GM18505 (cell line): ENCODE results near the gene CEP112.
"Not testable (repeated sequence)": the region's sequence is repeated elsewhere in the genome, so short reads cannot be mapped to it uniquely, and the experiment has no call there.

Source experiments
- ATAC-seq: cut with Tn5 transposase; IDR thresholded peaks from one replicate; pipeline ENCODE4 v1.9.1; 2021; ENCODE audit not compliant: unreplicated experiment
- POLR2A ChIP-seq: IDR thresholded peaks from 4 replicates; pipeline ENCODE4 v1.6.1; 2011; ENCODE audit warnings: borderline replicate concordance; ENCODE audit not compliant: insufficient read depth, insufficient read length; ENCODE audit errors: extremely low read depth

CEP112 gene

GRCh38 chr17:65786479-65786878 is 405.5 kb downstream of the CEP112 start:
- no peak for ATAC-seq
- no peak for TF ChIP-seq POLR2A

- TF ChIP-seq POLR2A: no peak
- ATAC-seq: no peak
These were observed 406.8 kb downstream of the CEP112 start for GRCh38 chr17:65785109-65785508.

GRCh38 chr17:65783845-65784334 is 408.0 kb downstream of the CEP112 start:
- TF ChIP-seq POLR2A: no peak
- ATAC-seq: no peak

GRCh38 chr17:65782104-65782706 is 409.7 kb downstream of the CEP112 start:
- not testable (repeated sequence) for ATAC-seq

- ATAC-seq: no peak
- TF ChIP-seq POLR2A: no peak
These were observed 411.8 kb downstream of the CEP112 start for GRCh38 chr17:65780111-65780510.

- ATAC-seq: no peak
- TF ChIP-seq POLR2A: no peak
These were observed 415.0 kb downstream of the CEP112 start for GRCh38 chr17:65776890-65777289.

GRCh38 chr17:65774787-65775186 is 417.1 kb downstream of the CEP112 start:
- no peak for ATAC-seq

GRCh38 chr17:65772989-65773388 is 418.9 kb downstream of the CEP112 start:
- ATAC-seq: no peak
- no peak for TF ChIP-seq POLR2A

More at GRCh38 chr17:65774787-65775186, 417.1 kb downstream of the CEP112 start:
- TF ChIP-seq POLR2A: no peak

- TF ChIP-seq POLR2A: no peak
- ATAC-seq: no peak
These were observed 420.2 kb downstream of the CEP112 start for GRCh38 chr17:65771704-65772103.

- ATAC-seq: no peak
- TF ChIP-seq POLR2A: no peak
These were observed 428.1 kb downstream of the CEP112 start for GRCh38 chr17:65763786-65764185.

GRCh38 chr17:65762973-65763372 is 429.0 kb downstream of the CEP112 start:
- TF ChIP-seq POLR2A: no peak
- ATAC-seq: no peak

GRCh38 chr17:65759532-65759931 is 432.4 kb downstream of the CEP112 start:
- no peak for ATAC-seq
- TF ChIP-seq POLR2A: no peak

GRCh38 chr17:65756760-65757159 is 435.2 kb downstream of the CEP112 start:
- no peak for TF ChIP-seq POLR2A
- ATAC-seq: no peak

GRCh38 chr17:65755799-65756198 is 436.1 kb downstream of the CEP112 start:
- no peak for TF ChIP-seq POLR2A
- ATAC-seq: no peak

GRCh38 chr17:65754630-65755029 is 437.3 kb downstream of the CEP112 start:
- no peak for TF ChIP-seq POLR2A

More at GRCh38 chr17:65754630-65755029, 437.3 kb downstream of the CEP112 start:
- no peak for ATAC-seq
